Measurements from ENCODE around the gene PLXNB2. TPM values are rescaled to one million over a fixed set of nuclear protein-coding genes. Genes with fewer than 3 reads are reported as not detected.
A peak's percentile ranks its signal among the peaks of the same experiment; 100 is the strongest.

The PLXNB2 gene
- total RNA-seq, 4 donors from 2014 or later = 93.2 to 207 (median 102) TPM

DNA sequence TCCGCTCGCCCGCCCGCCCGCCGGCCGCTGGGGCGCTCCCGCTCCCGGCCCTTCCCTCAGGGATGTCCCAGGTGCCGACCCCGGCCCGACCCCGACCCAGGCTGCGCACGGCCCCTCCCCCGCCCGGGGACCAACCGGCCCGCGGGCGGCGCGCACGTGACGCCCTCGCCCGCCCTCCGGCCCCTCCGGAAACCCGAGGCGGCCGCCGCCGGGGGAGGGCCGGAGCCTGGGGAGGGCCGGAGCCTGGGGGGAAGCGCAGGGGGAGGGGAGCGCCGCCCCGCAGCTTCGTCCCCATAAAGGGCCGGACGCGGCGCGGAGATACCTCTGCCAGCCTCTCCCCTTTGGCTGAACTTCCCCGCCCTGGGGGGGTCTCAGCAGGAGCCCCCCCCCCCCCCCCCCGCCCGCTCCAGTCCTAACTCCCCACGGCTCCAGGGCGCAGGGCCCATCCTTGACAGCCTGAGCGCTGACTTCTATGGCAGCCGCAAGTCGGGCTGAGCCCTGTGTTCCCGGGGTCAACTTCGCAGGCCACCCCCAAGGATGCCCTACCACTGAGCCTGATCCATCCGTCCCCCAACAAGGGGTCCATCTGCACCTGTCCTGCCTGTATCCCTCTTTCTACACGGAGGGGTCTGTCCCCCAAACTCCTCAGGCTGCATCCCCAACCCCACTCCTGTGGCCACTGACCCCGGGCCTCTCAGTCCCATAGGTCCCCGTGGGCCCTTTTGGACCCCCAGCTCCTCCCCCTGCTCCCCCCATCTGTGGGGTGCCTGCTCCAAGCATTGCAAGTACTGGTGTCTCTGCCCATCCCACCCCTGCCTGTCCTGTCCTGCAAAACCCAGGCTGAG lies 45.6 kb downstream of the PLXNB2 start, which contains the start of gene MAPK12:
MAPK12 (minus strand) TSS at position 69 of the 845 bp plus-strand sequence. CDS start 174 bp downstream, outside the sequence.
- 0 to 25% methylated on average over 1 to 9 of the region's 61 CpGs for WGBS, 2 donors (ENCODE audit: low coverage in 1 of 2)
- H3K4me3 ChIP-seq = peak within 1 kb of the TSS; percentile 15 to 60
- H3K9me3 ChIP-seq = no peaks in the 10 kb centered on the region
- peaks cover 0 to 5% of the 10 kb centered on the region in 2 donors for H3K36me3 ChIP-seq
- H3K4me1 ChIP-seq = peaks cover 0 to 49% (median 6%) of the 10 kb centered on the region in 3 donors
- peak within 1 kb of the TSS in 3 of 4 donors; percentile 70 to 78 (median 75) for H3K27ac ChIP-seq
- TF ChIP-seq POLR2AphosphoS5 (IDR thresholded peaks at IDR 0.05) (no peak), POLR2A (IDR thresholded peaks at IDR 0.05) (no peak), EP300 (IDR thresholded peaks at IDR 0.05) (no peak)
- TF ChIP-seq, protein P1, sequence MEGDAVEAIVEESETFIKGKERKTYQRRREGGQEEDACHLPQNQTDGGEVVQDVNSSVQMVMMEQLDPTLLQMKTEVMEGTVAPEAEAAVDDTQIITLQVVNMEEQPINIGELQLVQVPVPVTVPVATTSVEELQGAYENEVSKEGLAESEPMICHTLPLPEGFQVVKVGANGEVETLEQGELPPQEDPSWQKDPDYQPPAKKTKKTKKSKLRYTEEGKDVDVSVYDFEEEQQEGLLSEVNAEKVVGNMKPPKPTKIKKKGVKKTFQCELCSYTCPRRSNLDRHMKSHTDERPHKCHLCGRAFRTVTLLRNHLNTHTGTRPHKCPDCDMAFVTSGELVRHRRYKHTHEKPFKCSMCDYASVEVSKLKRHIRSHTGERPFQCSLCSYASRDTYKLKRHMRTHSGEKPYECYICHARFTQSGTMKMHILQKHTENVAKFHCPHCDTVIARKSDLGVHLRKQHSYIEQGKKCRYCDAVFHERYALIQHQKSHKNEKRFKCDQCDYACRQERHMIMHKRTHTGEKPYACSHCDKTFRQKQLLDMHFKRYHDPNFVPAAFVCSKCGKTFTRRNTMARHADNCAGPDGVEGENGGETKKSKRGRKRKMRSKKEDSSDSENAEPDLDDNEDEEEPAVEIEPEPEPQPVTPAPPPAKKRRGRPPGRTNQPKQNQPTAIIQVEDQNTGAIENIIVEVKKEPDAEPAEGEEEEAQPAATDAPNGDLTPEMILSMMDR (IDR thresholded peaks at IDR 0.05) = no peak
- peak; percentile 52 for ATAC-seq
- peaks cover 57% of the 10 kb centered on the region for H3K27me3 ChIP-seq

DNA sequence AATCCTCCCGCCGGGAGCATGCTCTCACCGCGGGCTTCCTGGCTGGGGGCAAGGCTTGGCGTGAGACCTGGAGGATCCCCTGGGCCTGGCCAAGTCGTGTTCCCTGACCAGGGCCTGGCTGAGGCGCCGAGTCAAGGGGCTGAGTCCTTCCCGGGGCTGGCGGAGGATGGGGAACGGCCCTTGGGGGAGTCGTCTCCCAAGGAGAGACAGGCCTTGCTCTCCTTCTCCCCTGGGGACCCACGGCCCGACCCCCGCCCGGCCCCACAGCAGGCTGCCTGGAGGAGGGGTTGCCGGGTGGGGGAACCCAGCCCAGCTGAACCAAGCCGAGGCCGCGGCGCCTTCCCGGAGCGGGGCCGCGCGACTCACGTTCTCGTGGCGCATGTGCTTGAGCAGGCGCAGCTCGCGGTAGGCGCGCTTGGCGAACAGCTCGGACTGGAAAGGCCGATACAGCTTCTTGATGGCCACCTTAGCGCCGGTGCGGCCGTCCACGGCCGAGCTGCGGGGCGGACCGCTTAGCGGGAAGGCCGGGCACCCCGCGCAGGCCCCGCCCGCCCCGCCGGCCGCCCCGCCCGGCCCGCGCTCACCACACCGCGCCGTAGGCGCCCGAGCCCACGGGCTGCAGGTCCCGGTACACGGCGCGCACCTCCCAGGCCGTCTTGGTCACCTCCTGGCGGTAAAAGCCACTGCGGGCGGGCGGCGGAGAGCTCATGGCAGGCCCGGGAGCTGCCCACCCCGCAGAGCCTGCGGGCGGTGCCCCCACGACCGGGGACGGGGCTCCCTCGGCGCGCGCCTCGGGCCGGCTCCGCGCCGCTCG lies 46.4 kb downstream of the PLXNB2 start:
- TF ChIP-seq POLR2AphosphoS5 (IDR thresholded peaks at IDR 0.05) = no peak
- TF ChIP-seq POLR2A (IDR thresholded peaks at IDR 0.05) = peak in 1 of 2 donors; percentile 23
- no CpG with 5 or more reads among the region's 92 CpGs for WGBS, 2 donors (ENCODE audit: low coverage in 1 of 2)
- H3K27me3 ChIP-seq = peaks cover 57% of the 10 kb centered on the region
- peak; percentile 54 for ATAC-seq
- H3K4me3 ChIP-seq = peak overlapping the region; percentile 15 to 60
- peak overlapping the region in 3 of 4 donors; percentile 70 to 78 (median 75) for H3K27ac ChIP-seq
- peaks cover 0 to 5% of the 10 kb centered on the region in 2 donors for H3K36me3 ChIP-seq
- no peaks in the 10 kb centered on the region for H3K9me3 ChIP-seq
- peaks cover 0 to 45% (median 6%) of the 10 kb centered on the region in 3 donors for H3K4me1 ChIP-seq

DNA sequence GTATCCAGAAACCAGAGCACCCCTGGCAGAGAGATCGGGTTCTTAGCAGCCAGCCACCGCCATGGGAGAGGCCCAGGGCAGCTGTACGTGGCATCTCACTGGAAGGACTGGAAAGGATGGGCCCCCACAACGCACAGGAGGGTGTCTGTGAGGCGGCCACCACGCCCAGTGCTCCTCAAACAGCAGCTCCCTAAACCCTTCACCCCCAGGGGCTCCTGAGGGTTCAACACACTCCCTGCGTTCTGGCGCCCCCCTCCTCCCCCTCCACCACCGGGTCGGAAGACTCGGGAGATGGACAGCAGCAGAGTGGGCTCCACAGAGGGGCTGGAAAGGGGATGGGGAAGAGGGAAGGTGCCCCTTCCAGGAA lies 47.0 kb downstream of the PLXNB2 start:
- Histone ChIP-seq H3K36me3 (peaks cover 0 to 5% of the 10 kb centered on the region in 2 donors), H3K27me3 (peaks cover 57% of the 10 kb centered on the region), H3K4me3 (peak overlapping the region; percentile 15 to 60), H3K27ac (peak overlapping the region in 3 of 4 donors; percentile 70 to 78 (median 75)), H3K9me3 (no peaks in the 10 kb centered on the region), H3K4me1 (peaks cover 0 to 45% (median 6%) of the 10 kb centered on the region in 3 donors)
- 50% methylated on average over 1 of the region's 11 CpGs; no CpG with 5 or more reads in 1 of the 2 donors for WGBS, 2 donors (ENCODE audit: low coverage in 1 of 2)
- TF ChIP-seq POLR2AphosphoS5 (IDR thresholded peaks at IDR 0.05) (no peak), EP300 (IDR thresholded peaks at IDR 0.05) (no peak), POLR2A (IDR thresholded peaks at IDR 0.05) (no peak)
- TF ChIP-seq, protein P1 (IDR thresholded peaks at IDR 0.05) = no peak
- ATAC-seq = no peak

DNA sequence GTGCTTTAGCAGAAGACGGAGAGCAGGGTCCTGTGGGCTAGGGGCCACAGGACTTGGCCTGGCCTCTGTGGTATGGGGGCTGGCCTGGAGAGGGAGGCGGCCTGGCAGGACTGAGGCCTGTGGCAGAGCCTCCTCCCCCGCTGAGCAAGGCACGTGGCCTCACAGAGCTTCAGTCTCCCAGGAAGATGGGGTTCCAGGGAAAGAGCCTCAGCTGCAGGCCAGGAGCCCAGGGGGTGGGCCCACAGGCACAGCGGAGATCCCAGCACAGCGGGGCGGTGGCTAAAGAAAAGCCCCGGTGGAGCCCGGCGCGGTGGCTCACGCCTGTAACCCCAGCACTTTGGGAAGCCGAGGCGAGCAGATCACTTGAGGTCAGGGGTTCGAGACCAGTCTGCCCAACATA lies 48.1 kb downstream of the PLXNB2 start:
- TF ChIP-seq EP300 (IDR thresholded peaks at IDR 0.05) (no peak), POLR2A (IDR thresholded peaks at IDR 0.05) (no peak), POLR2AphosphoS5 (IDR thresholded peaks at IDR 0.05) (no peak)
- TF ChIP-seq, protein P1 (IDR thresholded peaks at IDR 0.05) = no peak
- no peak for ATAC-seq
- H3K9me3 ChIP-seq = no peaks in the 10 kb centered on the region
- H3K4me3 ChIP-seq = no peak overlapping the region
- WGBS, 2 donors (ENCODE audit: low coverage in 1 of 2) = 50 to 100% methylated on average over 1 to 2 of the region's 15 CpGs
- peaks cover 0 to 12% of the 10 kb centered on the region in 2 donors for H3K36me3 ChIP-seq
- no peak overlapping the region for H3K27ac ChIP-seq
- peaks cover 57% of the 10 kb centered on the region for H3K27me3 ChIP-seq
- H3K4me1 ChIP-seq = peaks cover 0 to 45% (median 6%) of the 10 kb centered on the region in 3 donors

All from gastroesophageal sphincter (tissue), 4 donors.